RWPE2 (cell line): ENCODE data around the gene MSTO1.
A peak's percentile ranks its signal among the peaks of the same experiment; 100 is the strongest.
"Not testable (repeated sequence)": the region's sequence is repeated elsewhere in the genome, so short reads cannot be mapped to it uniquely, and the experiment has no call there.

Source experiments
- ATAC-seq: fragments of 200-7000 bp; cut with Tn5 transposase; 3 replicates; pipeline ENCODE4 v1.9.1; 2021; ENCODE audit warnings: low read depth
- DNase-seq: peaks from one replicate; pipeline ENCODE4 v3.0.0-alpha.2; 2020; ENCODE audit warnings: low spot score
- H3K27ac ChIP-seq: fragments of 450-650 bp; 2 replicates; pipeline ENCODE4 v1.5.1; 2017; ENCODE audit warnings: mild to moderate bottlenecking; ENCODE audit not compliant: poor library complexity, severe bottlenecking
- H3K27me3 ChIP-seq: fragments of 250-450 bp; sonication (Bioruptor Pico); 2 replicates; pipeline ENCODE4 v1.5.1; 2021; ENCODE audit warnings: mild to moderate bottlenecking, moderate library complexity; ENCODE audit not compliant: insufficient read depth, poor library complexity, severe bottlenecking
- H3K36me3 ChIP-seq: fragments of 250-450 bp; sonication (Bioruptor Pico); 2 replicates; pipeline ENCODE4 v1.5.1; 2020; ENCODE audit warnings: low read depth, mild to moderate bottlenecking, moderate library complexity
- H3K4me1 ChIP-seq: fragments of 250-450 bp; sonication (Bioruptor Pico); 2 replicates; pipeline ENCODE4 v1.5.1; 2021; ENCODE audit warnings: mild to moderate bottlenecking, moderate library complexity; ENCODE audit not compliant: insufficient read depth, poor library complexity, severe bottlenecking
- H3K4me3 ChIP-seq: fragments of 250-450 bp; sonication (Bioruptor Pico); 2 replicates; pipeline ENCODE4 v1.5.1; 2021; ENCODE audit warnings: mild to moderate bottlenecking, moderate library complexity; ENCODE audit not compliant: severe bottlenecking
- H3K9me3 ChIP-seq: fragments of 250-450 bp; sonication (Bioruptor Pico); 2 replicates; pipeline ENCODE4 v1.5.1; 2021; ENCODE audit warnings: mild to moderate bottlenecking, moderate library complexity; ENCODE audit not compliant: severe bottlenecking
- CTCF ChIP-seq: fragments of 450-650 bp; IDR thresholded peaks from one replicate; pipeline ENCODE4 v1.5.1; 2017; ENCODE audit warnings: mild to moderate bottlenecking, moderate library complexity; ENCODE audit not compliant: poor library complexity, severe bottlenecking

Gene MSTO1

DNA sequence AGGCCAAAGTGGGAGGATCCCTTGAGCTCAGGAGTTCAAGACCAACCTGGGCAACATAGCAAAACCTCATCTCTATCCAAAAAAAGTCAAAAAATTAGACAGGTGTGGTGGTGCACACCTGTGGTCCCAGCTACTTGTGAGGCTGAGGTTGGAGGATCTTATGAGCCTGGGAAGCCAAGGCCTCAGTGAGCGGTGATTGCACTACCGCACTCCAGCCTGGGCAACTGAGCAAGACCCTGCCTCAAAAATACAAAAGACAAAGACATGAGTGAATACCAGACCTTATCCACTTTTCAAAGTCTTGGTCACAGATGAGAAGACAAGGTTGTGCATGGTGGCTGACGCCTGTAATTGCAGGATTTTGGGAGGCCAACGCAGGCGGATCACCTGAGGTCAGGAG lies 13.2 kb upstream of the MSTO1 start:
- H3K27ac ChIP-seq = no peak overlapping the region
- no peaks in the 10 kb centered on the region for H3K9me3 ChIP-seq
- ATAC-seq = no peak

GRCh38 chr1:155598842-155599331 lies 11.1 kb upstream of the MSTO1 start:
- no peaks in the 10 kb centered on the region for H3K36me3 ChIP-seq
- DNase-seq (no peak), ATAC-seq (no peak)

More for the DNA sequence above, 13.2 kb upstream of the MSTO1 start:
- DNase-seq = no peak
- no peaks in the 10 kb centered on the region for H3K36me3 ChIP-seq
- H3K4me3 ChIP-seq = no peak overlapping the region
- H3K4me1 ChIP-seq = peaks cover 11% of the 10 kb centered on the region
- H3K27me3 ChIP-seq = no peaks in the 10 kb centered on the region
- no peak for TF ChIP-seq CTCF

GRCh38 chr1:155599828-155600572 lies 10.0 kb upstream of the MSTO1 start:
- DNase-seq, H3K4me3 ChIP-seq, ATAC-seq, H3K36me3 ChIP-seq, H3K27me3 ChIP-seq, H3K9me3 ChIP-seq: not testable (repeated sequence)
- Histone ChIP-seq H3K27ac (peak overlapping the region; percentile 23), H3K4me1 (peaks cover 11% of the 10 kb centered on the region)

More at GRCh38 chr1:155598842-155599331, 11.1 kb upstream of the MSTO1 start:
- peaks cover 11% of the 10 kb centered on the region for H3K4me1 ChIP-seq
- no peak overlapping the region for H3K4me3 ChIP-seq
- H3K27me3 ChIP-seq = no peaks in the 10 kb centered on the region
- no peak overlapping the region for H3K27ac ChIP-seq
- H3K9me3 ChIP-seq = no peaks in the 10 kb centered on the region
- TF ChIP-seq CTCF = no peak

DNA sequence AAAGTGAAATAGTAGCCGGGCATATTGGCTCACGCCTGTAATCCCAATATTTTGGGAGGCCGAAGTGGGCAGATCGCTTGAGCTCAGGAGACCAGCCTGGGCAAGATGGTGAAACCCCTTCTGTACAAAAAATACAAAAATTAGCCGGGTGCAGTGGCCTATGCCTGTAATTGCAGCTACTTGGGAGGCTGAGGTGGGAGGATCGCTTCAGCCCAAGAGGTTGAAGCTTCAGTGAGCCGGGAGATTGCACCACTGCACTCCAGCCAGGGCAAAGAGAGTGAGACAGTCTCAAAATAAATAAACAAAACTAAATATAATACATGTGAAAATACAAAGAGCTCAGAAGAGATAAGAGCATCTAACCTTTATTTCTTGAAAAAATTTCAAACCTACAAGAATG lies 2.3 kb upstream of the MSTO1 start:
- ATAC-seq = no peak
- DNase-seq = no peak
- H3K4me1 ChIP-seq = peaks cover 2% of the 10 kb centered on the region
- no peak for TF ChIP-seq CTCF
- no peak overlapping the region for H3K27ac ChIP-seq
- no peaks in the 10 kb centered on the region for H3K9me3 ChIP-seq
- peaks cover 8% of the 10 kb centered on the region for H3K36me3 ChIP-seq
- H3K4me3 ChIP-seq = no peak overlapping the region
- no peaks in the 10 kb centered on the region for H3K27me3 ChIP-seq

DNA sequence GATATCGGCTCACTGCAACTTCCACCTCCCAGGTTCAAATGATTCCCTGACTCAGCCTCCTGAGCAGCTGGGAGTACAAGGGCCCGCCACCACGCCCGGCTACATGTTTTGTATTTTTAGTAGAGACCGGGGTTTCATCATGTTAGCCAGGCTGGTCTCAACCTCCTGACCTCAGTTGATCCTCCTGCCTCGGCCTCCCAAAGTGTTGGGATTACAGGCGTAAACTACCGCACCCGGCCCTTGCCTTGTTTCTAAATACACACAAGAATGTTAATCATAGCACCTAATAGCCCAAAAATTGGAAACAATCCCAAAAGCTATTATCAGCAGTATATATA lies 1.2 kb upstream of the MSTO1 start:
- H3K4me3 ChIP-seq = no peak overlapping the region
- H3K27ac ChIP-seq = no peak overlapping the region
- ATAC-seq (no peak), DNase-seq (no peak)
- H3K4me1 ChIP-seq = peaks cover 2% of the 10 kb centered on the region
- H3K9me3 ChIP-seq = no peaks in the 10 kb centered on the region
- H3K27me3 ChIP-seq = no peaks in the 10 kb centered on the region
- peaks cover 14% of the 10 kb centered on the region for H3K36me3 ChIP-seq
- TF ChIP-seq CTCF = no peak

DNA sequence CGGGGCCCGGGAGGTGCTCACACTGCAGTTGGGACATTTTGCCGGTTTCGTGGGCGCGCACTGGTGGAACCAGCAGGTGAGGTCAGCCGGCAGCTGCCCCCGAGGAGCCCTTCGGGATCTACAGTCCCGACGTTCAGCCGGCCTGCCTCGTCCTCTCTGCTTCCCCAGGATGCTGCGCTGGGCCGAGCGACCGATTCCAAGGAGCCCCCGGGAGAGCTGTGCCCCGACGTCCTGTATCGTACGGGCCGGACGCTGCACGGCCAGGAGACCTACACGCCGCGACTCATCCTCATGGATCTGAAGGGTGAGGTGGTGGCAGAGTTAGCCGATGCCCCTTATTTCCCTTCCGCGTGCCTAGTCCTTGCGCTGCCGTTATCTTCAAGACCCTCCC lies 234 bp downstream of the MSTO1 start:
- H3K4me1 ChIP-seq, DNase-seq, H3K9me3 ChIP-seq, H3K27me3 ChIP-seq: not testable (repeated sequence)
- peak; percentile 33 for ATAC-seq
- Histone ChIP-seq H3K4me3 (peak overlapping the region; percentile 66), H3K27ac (peak overlapping the region; percentile 41), H3K36me3 (peaks cover 14% of the 10 kb centered on the region)

DNA sequence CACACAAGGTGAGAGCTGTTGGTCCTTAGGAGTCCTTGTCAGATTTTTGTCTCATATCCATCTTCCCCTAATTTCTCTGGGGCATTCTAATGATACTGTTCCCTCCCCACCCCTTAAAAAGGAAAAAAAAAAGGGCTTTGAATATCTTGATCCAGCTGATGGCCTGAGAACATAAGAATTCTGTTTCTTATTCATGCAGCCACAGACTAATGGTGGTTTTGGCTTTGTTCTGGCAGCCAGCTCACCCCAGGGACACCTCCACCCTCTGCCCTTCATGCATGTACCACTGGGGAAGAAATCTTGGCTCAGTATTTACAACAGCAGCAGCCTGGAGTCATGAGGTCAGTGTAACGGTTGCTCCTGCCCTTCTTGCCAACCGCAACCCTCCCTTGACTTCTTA lies 3.2 kb downstream of the MSTO1 start:
- ATAC-seq, H3K27me3 ChIP-seq, H3K4me1 ChIP-seq, DNase-seq, H3K4me3 ChIP-seq, H3K27ac ChIP-seq, H3K9me3 ChIP-seq: not testable (repeated sequence)
- H3K36me3 ChIP-seq = peaks cover 14% of the 10 kb centered on the region
